WTC11 (cell line): ENCODE measurements around the gene CLK3. TPM values are rescaled to one million over a fixed set of nuclear protein-coding genes. Genes with fewer than 3 reads are reported as not detected.

Experiments
- ATAC-seq: fragments of 200-7000 bp; cut with Tn5 transposase; 2 replicates; pipeline ENCODE4 v1.10.0; 2021; ENCODE audit warnings: mild to moderate bottlenecking, moderate library complexity
- Bru-seq: library from RNA; stranded (reverse); fragments of 400-500 nt; gene quantifications from one replicate; lab custom pipeline; 2021; lab: Mats Ljungman, UMichigan
- CTCF ChIA-PET: fragments of 300-600 bp; sonication (Branson Sonifier 250); formaldehyde crosslinking; loops from one replicate; lab custom pipeline; 2021; ENCODE audit warnings: antibody characterized with exemption; lab: Charles Lee
- POLR2A ChIA-PET: fragments of 350-600 bp; sonication (Branson Sonifier 250); formaldehyde crosslinking; loops from one replicate; lab custom pipeline; 2021; ENCODE audit warnings: antibody characterized with exemption; lab: Charles Lee
- DNase-seq: peaks from one replicate; pipeline ENCODE4 v3.0.0; 2021; ENCODE audit warnings: low spot score
- H3K27ac Mint-ChIP-seq: 2 replicates; pipeline ENCODE4 v1.8.0; 2021; ENCODE audit warnings: mixed read lengths
- H3K27me3 Mint-ChIP-seq: 2 replicates; pipeline ENCODE4 v1.8.0; 2021; ENCODE audit warnings: low read depth, mild to moderate bottlenecking, moderate library complexity, mixed read lengths
- H3K36me3 Mint-ChIP-seq: 2 replicates; pipeline ENCODE4 v1.8.0; 2021; ENCODE audit warnings: mixed read lengths
- H3K4me1 Mint-ChIP-seq: 2 replicates; pipeline ENCODE4 v1.8.0; 2022; ENCODE audit warnings: mixed read lengths
- H3K4me3 Mint-ChIP-seq: 2 replicates; pipeline ENCODE4 v1.8.0; 2021; ENCODE audit warnings: mild to moderate bottlenecking, moderate library complexity, mixed read lengths
- H3K9me3 Mint-ChIP-seq: 2 replicates; pipeline ENCODE4 v1.8.0; 2021; ENCODE audit warnings: mixed read lengths
- CBFB ChIP-seq: sonication (generic); formaldehyde crosslinking; IDR thresholded peaks from 2 replicates; pipeline ENCODE4 v1.8.1; 2022; ENCODE audit warnings: mild to moderate bottlenecking, low read depth, missing genetic modification reagents
- CDX4 ChIP-seq: fragments of 250-450 bp; sonication (Bioruptor Pico); IDR thresholded peaks from 2 replicates; pipeline ENCODE4 v1.9.0; 2021; ENCODE audit warnings: moderate library complexity, mild to moderate bottlenecking, inconsistent platforms, borderline replicate concordance
- EMX1 ChIP-seq: fragments of 250-450 bp; sonication (Bioruptor Pico); IDR thresholded peaks from 2 replicates; pipeline ENCODE4 v1.8.0; 2021; ENCODE audit warnings: mild to moderate bottlenecking
- ETV6 ChIP-seq: sonication (generic); formaldehyde crosslinking; IDR thresholded peaks from 2 replicates; pipeline ENCODE4 v1.8.1; 2022; ENCODE audit warnings: mild to moderate bottlenecking, missing genetic modification reagents
- HMGXB4 ChIP-seq: sonication (generic); formaldehyde crosslinking; IDR thresholded peaks from 2 replicates; pipeline ENCODE4 v1.8.1; 2023; ENCODE audit warnings: mild to moderate bottlenecking, moderate library complexity, missing genetic modification reagents
- JAZF1 ChIP-seq: fragments of 250-450 bp; sonication (Bioruptor Pico); IDR thresholded peaks from 2 replicates; pipeline ENCODE4 v1.9.0; 2021; ENCODE audit warnings: moderate library complexity, mild to moderate bottlenecking, inconsistent platforms
- PRDM15 ChIP-seq: sonication (generic); formaldehyde crosslinking; IDR thresholded peaks from 2 replicates; pipeline ENCODE4 v1.8.0; 2022; ENCODE audit warnings: missing genetic modification reagents
- RELA ChIP-seq: sonication (generic); formaldehyde crosslinking; IDR thresholded peaks from 2 replicates; pipeline ENCODE4 v1.8.1; 2022; ENCODE audit warnings: missing genetic modification reagents, mild to moderate bottlenecking, borderline replicate concordance
- SMAD4 ChIP-seq: sonication (generic); formaldehyde crosslinking; IDR thresholded peaks from 2 replicates; pipeline ENCODE4 v1.8.0; 2022; ENCODE audit warnings: mild to moderate bottlenecking, missing genetic modification reagents
- SOX15 ChIP-seq: fragments of 250-450 bp; sonication (Bioruptor Pico); IDR thresholded peaks from 2 replicates; pipeline ENCODE4 v1.9.0; 2021; ENCODE audit warnings: mild to moderate bottlenecking
- STAT6 ChIP-seq: sonication (generic); formaldehyde crosslinking; conservative IDR thresholded peaks from 2 replicates; pipeline ENCODE4 v1.8.1; 2023; ENCODE audit warnings: mild to moderate bottlenecking, low read depth, missing genetic modification reagents, moderate library complexity
- ZNF281 ChIP-seq: sonication (generic); formaldehyde crosslinking; IDR thresholded peaks from 2 replicates; pipeline ENCODE4 v1.8.0; 2023; ENCODE audit warnings: mild to moderate bottlenecking, missing genetic modification reagents
- ZNF396 ChIP-seq: fragments of 250-450 bp; sonication (Bioruptor Pico); IDR thresholded peaks from 2 replicates; pipeline ENCODE4 v1.8.0; 2021; ENCODE audit warnings: mild to moderate bottlenecking, moderate library complexity, borderline replicate concordance
- ZNF532 ChIP-seq: fragments of 250-450 bp; sonication (Bioruptor Pico); IDR thresholded peaks from 2 replicates; pipeline ENCODE4 v1.9.0; 2021; ENCODE audit warnings: mild to moderate bottlenecking, borderline replicate concordance
- ZSCAN18 ChIP-seq: fragments of 250-450 bp; sonication (Bioruptor Pico); IDR thresholded peaks from 2 replicates; pipeline ENCODE4 v2.1.2; 2022; ENCODE audit warnings: mild to moderate bottlenecking, moderate library complexity
- long read RNA-seq, 3 experiments: library from RNA in 1 of 3; library from capped mRNA in 1 of 3; library from polyadenylated mRNA in 1 of 3; unstranded in 2 of 3; stranded (forward) in 1 of 3; transcript quantifications; one replicate each; pipeline ENCODE4 v2.0.0, GENCODE V29; 2021
- total RNA-seq: library from RNA; stranded (reverse); gene quantifications from 3 replicates; pipeline ENCODE4 v1.2.3, GENCODE V29; 2021

CLK3 gene
- total RNA-seq (45.2 to 48.1 TPM (median 46.3 TPM) in 3 replicates), Bru-seq, nascent RNA (percentile 77 among the genes with signal in this experiment)
- long read RNA-seq, experiment 1, transcript CLK3-202 (13 exons, 2,621 nt), result major isoform, 85 of 156 reads
- long read RNA-seq, experiment 1, partial matches to known transcripts, result 27 of 156 reads
- long read RNA-seq, experiment 1, other reads (novel, unspliced or antisense), result 39 of 156 reads
- long read RNA-seq, experiment 2, transcript CLK3-202 (13 exons, 2,621 nt), result major isoform, 10 of 33 reads
- long read RNA-seq, experiment 2, partial matches to known transcripts, result 15 of 33 reads
- long read RNA-seq, experiment 2, other reads (novel, unspliced or antisense), result 6 of 33 reads
- long read RNA-seq, experiment 3, transcript CLK3-202 (13 exons, 2,621 nt), result major isoform, 19 of 29 reads
- long read RNA-seq, experiment 3, partial matches to known transcripts, result 1 of 29 reads
- long read RNA-seq, experiment 3, other reads (novel, unspliced or antisense), result 7 of 29 reads

GRCh38 chr15:74615508-74616365 lies at the start of gene CLK3:
Gene CLK3 (plus strand): TSS chr15:74615836. CDS start chr15:74619197, 3,361 bp downstream.
- Mint-ChIP-seq H3K36me3 (peaks cover 14% of the 10 kb centered on the region), H3K4me1 (peaks cover 17% of the 10 kb centered on the region), H3K27me3 (peaks cover 22% of the 10 kb centered on the region), H3K4me3 (peak within 1 kb of the TSS; percentile 86), H3K9me3 (no peaks in the 10 kb centered on the region), H3K27ac (peak within 1 kb of the TSS; percentile 95)
- DNase-seq, result peak; percentile 99
- ChIA-PET POLR2A (interaction anchor here (0.7 to 3.4 kb wide), 7 partner anchors 17 to 155 kb away, joined by 3 to 16 read pairs (median 4); partner anchors contain the start of genes ARID3B and UBL7), CTCF (interaction anchor here (1.6 to 4.3 kb wide), 4 partner anchors 16 to 156 kb away, joined by 4 to 29 read pairs (median 12); partner anchors contain the start of gene ARID3B)
- peak; percentile 92 for ATAC-seq
- TF ChIP-seq SMAD4 (no peak), EMX1 (CRISPR knock-in tag) (no peak), PRDM15 (no peak), ZNF396 (CRISPR knock-in tag) (no peak), RELA (CRISPR knock-in tag) (peak; percentile 83), ZSCAN18 (CRISPR knock-in tag) (no peak), STAT6 (CRISPR knock-in tag) (no peak), ETV6 (CRISPR knock-in tag) (peak; percentile 97), CBFB (peak; percentile 94; the same call in 1 of the 2 replicates), HMGXB4 (CRISPR knock-in tag) (peak; percentile 87; the same call in 1 of the 2 replicates), ZNF281 (CRISPR knock-in tag) (0 out of 2 replicates have a peak, but pooled peaks have one; percentile 30), JAZF1 (no peak), CDX4 (CRISPR knock-in tag) (no peak), SOX15 (CRISPR knock-in tag) (no peak), ZNF532 (no peak)
